ENCODE measurements around the gene WDR90. TPM values are rescaled to one million over a fixed set of nuclear protein-coding genes. Genes with fewer than 3 reads are reported as not detected.

WDR90 gene
- total RNA-seq, 2 experiments from 2014 or later = 87.3 to 89.6 TPM

DNA sequence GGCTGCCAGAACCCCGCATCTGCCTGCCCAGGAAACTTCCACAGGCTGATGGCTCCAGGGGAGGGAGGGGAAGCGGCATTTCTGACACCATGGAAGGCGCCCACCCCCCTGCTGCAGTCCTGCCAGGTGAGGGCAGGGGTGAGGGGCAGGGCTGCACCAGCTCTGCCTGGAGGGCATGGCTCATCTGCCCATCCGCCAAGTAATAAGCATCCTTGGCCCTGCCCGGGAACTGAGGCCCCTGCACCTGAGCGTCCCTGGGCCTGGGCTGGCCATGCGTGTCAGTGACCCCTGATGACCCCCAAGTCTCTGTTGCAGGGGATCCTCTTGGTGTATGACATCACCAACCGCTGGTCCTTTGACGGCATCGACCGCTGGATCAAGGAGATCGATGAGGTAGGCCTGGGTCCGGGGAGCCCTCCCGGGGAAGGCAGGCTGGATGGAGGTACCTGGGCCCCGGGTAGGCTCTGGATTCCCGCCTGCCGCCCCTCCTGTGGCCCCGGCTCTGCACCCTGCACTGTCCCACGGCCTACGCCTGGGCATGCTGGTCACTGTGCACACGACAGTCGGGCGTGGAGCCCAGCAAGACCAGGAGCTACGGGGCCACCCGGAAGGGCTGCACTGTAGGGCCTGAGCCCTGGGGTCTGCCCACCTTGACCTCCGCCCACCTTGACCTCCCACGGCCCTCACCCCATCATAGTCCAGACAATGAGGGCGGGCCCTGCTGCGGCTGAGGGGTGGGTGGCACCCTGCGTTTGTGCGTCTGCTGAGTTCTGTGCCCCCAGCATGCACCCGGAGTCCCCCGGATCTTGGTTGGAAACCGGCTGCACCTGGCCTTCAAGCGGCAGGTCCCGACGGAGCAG is 23.8 kb upstream of the WDR90 start:
- CTCF ChIA-PET = no interaction called here
- POLR2A ChIA-PET = no interaction called here

DNA sequence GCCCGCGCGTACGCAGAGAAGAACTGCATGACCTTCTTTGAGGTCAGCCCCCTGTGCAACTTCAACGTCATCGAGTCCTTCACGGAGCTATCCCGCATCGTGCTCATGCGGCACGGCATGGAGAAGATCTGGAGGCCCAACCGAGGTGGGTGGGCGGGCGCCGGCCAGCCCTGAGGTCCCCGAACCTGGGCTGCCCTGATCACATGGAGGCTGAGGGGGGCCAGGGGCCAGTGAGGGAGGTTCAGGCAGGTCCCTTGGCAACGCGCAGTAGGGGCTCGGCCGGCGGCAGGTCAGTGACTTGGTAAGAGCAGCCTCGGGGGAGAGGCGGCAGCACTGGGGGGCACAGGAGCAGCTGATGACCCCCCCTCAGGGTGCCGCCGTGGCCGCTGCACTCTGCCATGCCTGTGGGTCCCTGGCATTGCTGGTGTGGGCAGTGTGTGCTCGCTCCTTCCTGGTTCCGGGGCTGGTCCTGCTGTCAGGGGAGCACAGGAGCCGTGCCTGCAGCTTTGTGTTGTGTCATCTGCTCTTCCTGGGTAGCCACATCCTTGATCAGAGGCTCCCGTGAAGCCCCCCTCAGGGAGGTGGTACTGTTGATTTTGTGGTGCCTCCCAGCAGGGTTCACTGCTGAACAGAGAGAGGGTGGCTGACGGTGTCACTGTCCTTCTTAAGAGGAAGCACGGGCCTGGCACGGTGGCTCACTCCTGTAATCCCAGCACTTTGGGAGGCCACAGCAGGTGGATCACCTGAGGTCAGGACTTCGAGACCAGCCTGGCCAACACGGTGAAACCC is 23.0 kb upstream of the WDR90 start:
- CTCF ChIA-PET = no interaction called here
- POLR2A ChIA-PET = no interaction called here

DNA sequence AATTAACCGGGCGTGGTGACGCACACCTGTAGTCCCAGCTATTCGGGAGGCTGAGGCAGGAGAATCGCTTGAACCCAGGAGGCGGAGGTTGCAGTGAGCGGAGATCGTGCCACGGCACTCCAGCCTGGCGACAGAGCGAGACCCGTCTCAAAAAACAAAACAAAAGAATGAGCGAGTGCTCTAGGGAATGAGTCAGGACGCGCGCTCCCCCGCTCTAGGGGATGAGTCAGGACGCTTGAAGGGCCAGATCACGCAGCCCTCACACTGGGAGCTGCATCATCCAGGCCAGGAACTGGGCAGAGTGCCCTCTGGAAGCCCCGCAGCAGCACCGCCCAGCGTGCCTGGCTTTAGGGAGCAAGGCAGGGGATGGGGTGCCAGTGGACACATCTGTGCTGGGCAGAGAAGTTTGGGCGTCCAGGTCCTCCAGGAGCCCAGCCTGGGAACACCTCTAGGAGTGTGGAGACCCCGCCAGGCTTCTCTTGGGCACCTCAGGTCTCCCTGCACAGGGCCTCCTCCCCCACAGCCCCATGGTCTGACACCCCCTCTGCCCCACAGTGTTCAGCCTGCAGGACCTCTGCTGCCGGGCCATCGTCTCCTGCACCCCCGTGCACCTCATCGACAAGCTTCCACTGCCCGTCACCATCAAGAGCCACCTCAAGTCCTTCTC is 22.2 kb upstream of the WDR90 start:
- CTCF ChIA-PET = no interaction called here

DNA sequence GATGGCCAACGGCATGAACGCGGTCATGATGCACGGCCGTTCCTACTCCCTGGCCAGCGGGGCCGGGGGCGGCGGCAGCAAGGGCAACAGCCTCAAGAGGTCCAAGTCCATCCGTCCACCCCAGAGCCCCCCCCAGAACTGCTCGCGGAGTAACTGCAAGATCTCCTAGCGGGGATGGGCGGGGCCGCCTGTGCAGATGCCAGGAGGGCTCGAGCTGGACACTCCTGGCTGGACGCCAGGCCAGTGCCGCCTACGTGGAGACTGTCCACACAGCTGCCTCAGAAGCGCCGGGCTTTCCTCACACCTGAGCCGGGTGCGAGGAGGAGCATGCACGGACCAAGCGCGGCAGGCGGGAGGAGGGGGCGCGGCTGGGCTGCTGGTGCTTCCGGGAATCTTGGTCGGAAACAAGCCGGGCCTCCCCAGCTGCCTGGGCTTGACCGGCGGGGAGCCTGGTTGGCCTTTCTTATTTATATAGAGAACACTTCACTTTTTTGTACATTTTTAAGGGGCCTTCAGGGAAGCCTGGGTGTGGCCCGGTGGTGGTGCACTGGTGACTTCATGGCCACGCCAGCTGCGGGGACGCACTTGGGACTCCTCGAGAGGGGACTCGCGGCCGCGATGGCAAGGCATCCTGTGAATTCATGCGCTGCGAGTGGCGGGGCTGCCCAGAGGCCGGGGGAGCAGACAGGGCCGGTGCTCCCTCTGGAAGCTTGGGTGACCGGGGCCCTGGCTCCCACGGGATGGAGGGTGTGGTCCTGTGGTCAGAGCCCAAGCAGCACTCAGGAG is 21.5 kb upstream of the WDR90 start:
- ChIA-PET POLR2A (no interaction called here), CTCF (no interaction called here)

More for the DNA sequence above, 22.2 kb upstream of the WDR90 start:
- POLR2A ChIA-PET = no interaction called here

DNA sequence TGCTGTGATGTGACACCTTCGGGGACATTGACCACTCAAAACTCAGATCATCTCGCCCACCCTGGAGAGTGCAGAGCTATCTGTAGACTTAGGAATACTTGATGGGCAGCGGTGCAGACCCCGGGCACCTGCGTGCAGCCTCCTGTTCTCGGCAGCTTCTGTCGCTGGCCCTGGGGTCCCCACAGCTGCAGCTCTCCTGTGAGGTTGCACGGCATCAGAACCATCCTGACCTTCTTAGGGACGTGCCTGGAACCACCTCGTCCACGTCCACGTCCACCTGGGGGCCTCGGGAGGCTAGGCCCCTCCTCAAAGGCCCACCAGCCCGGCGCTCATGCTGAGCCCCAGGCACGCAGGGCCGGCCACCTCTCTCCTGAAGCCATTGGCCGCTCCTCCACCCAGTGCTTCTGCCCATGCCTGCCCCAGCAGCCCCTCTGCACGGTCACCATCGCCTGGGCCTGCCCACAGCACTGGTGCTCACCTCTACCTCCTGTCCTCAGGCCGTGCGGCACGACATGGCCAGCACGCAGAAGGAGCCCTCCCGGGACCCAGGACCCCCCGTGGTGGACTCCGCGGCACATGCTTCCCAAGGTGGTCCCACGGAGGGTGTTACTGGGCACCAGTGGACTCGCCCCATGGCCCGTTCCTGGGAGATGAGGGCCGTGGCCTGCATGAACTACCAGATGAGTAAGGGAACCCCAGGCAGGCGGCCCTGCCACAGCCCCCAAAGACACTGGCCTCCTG is 20.7 kb upstream of the WDR90 start:
- ChIA-PET POLR2A (no interaction called here), CTCF (no interaction called here)

DNA sequence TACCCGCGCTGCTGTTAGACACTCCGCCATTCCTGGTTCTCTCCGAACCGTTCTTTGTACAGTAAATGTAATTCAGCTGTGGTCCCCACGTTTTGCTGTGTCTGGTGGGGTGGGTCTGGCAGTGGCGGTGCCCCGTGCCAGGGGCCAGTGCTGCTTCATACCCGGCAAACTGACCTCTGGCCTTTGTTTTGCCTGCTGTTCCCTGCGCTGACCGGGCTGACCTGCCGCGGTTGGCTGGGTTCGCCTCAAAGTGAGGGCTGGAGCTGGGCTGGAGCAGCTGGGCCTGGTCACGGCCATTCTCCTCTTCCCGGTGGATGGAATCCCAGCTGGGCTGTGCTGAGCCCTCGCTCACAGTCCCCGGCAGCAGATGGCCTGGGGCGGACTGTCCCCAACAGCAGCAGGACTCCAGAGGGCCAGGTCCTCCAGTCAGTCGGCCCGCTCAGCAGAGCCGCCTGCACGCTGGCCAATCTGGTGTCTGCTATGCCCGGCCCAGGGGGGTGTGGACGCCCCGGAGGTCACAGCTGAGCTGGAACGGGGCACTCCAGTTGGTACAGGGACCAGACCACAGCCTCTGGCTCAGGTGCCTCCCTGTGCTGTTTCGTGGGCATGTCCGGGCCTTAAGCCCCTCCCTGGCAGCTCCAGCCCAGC is 19.9 kb upstream of the WDR90 start:
- ChIA-PET CTCF (no interaction called here), POLR2A (no interaction called here)

DNA sequence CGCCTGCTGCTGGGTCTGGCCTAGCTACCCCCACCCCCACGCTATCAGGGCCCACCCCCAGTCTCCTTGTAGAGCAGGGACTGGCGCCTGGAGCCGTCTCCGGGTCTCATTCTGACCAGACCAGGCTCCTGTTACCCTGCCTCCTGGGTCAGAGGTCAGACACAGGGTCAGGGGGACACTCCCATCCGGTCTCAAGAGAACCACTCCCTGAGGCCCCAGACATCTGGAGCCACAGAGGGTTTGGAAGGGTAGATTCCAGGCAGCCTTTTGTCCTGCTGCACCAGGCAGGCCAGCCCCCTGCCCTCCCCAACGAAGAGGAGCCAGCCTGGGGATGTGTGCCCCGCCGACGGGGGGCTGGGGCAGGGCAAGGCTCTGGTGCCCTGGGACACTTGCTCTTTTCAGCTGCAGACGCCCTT is 19.3 kb upstream of the WDR90 start:
- CTCF ChIA-PET = no interaction called here

DNA sequence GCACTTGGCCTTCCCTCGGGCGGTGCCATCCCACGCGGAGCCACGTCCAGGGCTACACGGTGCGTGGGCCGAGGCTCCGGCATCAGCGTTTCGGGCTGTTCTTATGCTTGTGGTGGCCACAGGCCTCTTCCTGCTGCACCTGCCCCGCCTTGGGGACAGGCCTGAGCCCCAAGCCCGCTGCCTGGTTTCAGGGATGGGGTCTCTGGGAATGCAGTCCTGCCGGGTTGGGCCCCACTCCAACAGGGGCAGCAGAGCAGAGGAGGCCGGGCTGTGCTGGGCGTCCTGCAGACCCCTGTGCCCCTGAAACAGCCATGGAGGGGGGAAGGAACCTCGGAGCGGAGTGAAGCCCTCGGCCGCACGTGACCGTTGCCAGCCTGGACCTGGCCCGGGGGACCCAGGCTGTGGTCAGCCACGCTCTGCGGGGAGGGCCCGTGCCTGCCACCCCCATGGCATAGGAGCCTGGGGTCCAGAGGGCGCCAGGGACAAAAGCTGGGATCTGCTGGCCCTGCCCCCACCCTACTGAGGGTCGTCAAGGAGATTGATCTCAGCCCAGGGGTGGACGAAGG is 18.8 kb upstream of the WDR90 start:
- ChIA-PET POLR2A (no interaction called here), CTCF (interaction anchor here (1.0 kb wide), 1 partner anchor 51 kb away, joined by 3 read pairs; no protein-coding TSS in a partner anchor)

More for the DNA sequence above, 19.3 kb upstream of the WDR90 start:
- POLR2A ChIA-PET = no interaction called here

DNA sequence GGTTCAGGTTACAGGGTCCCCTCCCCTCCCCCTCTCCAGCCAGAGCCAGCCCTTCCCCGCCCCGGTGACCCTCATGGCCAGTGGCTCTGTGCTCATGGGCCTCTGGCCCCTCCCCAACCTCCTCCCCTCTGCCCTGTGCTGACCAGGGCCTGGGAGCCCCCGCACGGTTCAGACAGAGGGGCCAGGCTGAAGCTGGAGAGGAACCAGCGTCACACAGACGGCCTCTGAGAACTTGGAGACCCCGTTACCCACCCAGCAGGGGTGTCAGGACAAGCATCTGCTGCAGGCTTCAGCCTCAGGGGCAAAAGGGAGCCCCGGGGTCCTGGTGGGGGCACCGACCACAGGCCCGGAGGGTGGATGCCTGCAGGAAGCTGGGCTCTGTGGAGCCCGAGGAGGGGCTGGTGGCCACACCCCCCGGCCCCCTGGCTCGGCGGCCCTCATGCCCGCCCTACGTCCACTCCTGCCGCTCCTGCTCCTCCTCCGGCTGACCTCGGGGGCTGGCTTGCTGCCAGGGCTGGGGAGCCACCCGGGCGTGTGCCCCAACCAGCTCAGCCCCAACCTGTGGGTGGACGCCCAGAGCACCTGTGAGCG is 18.3 kb upstream of the WDR90 start, which contains the start of gene WFIKKN1:
Gene WFIKKN1 (plus strand): TSS at position 171 of the 591 bp plus-strand sequence. CDS start 269 bp downstream, at position 440.
- POLR2A ChIA-PET = no interaction called here
- CTCF ChIA-PET = interaction anchor here (1.0 kb wide), 1 partner anchor 51 kb away, joined by 3 read pairs; no protein-coding TSS in a partner anchor

DNA sequence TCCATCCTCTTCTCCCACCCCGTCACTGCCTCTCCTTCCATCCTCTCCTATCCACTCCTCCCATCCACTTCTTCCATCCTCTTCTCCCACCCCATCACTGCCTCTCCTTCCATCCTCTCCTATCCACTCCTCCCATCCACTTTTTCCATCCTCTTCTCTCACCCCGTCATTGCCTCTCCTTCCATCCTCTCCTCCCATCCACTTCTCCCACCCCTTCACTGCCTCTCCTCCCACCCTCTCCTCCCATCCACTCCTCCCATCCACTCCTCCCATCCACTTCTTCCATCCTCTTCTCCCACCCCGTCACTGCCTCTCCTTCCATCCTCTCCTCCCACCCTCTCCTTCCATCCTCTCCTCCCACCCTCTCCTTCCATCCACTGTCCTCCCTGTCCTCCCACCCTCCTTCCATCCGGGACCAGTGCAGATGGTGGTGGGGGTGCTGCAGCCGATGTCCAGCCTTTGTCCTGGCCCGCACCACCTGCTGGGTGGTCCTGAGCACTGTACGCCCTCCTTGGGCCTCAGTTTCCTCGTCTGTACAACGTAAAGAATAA is 17.3 kb upstream of the WDR90 start:
- CTCF ChIA-PET = interaction anchor here (0.6 kb wide), 1 partner anchor 1836 kb away, joined by 4 read pairs; no protein-coding TSS in a partner anchor
- POLR2A ChIA-PET = no interaction called here

DNA sequence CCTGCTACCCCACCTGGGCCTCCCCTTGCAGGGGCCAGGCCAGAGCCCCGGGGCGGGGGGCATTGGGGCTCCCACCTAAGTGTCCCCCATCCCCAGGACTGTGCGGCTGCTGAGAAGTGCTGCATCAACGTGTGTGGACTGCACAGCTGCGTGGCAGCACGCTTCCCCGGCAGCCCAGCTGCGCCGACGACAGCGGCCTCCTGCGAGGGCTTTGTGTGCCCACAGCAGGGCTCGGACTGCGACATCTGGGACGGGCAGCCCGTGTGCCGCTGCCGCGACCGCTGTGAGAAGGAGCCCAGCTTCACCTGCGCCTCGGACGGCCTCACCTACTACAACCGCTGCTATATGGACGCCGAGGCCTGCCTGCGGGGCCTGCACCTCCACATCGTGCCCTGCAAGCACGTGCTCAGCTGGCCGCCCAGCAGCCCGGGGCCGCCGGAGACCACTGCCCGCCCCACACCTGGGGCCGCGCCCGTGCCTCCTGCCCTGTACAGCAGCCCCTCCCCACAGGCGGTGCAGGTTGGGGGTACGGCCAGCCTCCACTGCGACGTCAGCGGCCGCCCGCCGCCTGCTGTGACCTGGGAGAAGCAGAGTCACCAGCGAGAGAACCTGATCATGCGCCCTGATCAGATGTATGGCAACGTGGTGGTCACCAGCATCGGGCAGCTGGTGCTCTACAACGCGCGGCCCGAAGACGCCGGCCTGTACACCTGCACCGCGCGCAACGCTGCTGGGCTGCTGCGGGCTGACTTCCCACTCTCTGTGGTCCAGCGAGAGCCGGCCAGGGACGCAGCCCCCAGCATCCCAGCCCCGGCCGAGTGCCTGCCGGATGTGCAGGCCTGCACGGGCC is 16.5 kb upstream of the WDR90 start:
- POLR2A ChIA-PET = no interaction called here
- CTCF ChIA-PET = interaction anchor here (0.6 kb wide), 1 partner anchor 1836 kb away, joined by 4 read pairs; no protein-coding TSS in a partner anchor

DNA sequence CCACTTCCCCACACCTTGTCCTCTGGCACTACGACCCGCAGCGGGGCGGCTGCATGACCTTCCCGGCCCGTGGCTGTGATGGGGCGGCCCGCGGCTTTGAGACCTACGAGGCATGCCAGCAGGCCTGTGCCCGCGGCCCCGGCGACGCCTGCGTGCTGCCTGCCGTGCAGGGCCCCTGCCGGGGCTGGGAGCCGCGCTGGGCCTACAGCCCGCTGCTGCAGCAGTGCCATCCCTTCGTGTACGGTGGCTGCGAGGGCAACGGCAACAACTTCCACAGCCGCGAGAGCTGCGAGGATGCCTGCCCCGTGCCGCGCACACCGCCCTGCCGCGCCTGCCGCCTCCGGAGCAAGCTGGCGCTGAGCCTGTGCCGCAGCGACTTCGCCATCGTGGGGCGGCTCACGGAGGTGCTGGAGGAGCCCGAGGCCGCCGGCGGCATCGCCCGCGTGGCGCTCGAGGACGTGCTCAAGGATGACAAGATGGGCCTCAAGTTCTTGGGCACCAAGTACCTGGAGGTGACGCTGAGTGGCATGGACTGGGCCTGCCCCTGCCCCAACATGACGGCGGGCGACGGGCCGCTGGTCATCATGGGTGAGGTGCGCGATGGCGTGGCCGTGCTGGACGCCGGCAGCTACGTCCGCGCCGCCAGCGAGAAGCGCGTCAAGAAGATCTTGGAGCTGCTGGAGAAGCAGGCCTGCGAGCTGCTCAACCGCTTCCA is 15.7 kb upstream of the WDR90 start:
- POLR2A ChIA-PET = interaction anchor here (1.0 kb wide), 1 partner anchor 95 kb away, joined by 3 read pairs; no protein-coding TSS in a partner anchor
- CTCF ChIA-PET = interaction anchor here (0.8 kb wide), 1 partner anchor 52 kb away, joined by 3 read pairs; no protein-coding TSS in a partner anchor

DNA sequence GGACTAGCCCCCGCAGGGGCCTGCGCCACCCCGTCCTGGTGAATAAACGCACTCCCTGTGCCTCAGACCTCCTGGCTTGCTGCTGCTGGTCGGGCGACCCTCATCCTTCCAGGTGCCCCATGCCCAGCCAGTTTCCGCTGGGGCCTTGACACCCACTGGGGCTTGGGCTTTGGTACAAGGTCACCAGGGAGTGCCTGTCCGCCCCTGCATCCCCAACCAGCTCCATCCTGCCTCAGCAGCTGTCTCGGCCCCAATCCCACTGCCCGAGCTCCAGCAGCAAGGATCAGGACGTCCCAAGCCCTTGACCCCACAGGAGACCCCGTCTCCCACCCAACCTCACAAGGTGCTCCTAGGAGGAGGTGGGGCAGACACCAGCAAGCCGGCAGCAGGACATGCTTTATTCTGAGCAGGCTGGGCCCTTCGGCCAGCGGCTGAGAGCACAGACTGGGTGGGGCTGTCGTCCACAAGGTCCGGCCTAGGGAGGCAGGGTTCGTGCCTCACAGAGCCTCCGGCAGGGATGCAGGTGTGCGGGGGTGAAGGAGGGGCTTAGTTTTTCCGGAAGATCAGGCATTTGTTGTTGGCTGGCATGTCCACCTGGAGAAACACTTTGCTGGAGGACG is 15.0 kb upstream of the WDR90 start:
- ChIA-PET CTCF (interaction anchor here (0.8 kb wide), 1 partner anchor 53 kb away, joined by 3 read pairs; no protein-coding TSS in a partner anchor), POLR2A (interaction anchor here (1.0 kb wide), 1 partner anchor 94 kb away, joined by 3 read pairs; no protein-coding TSS in a partner anchor)

DNA sequence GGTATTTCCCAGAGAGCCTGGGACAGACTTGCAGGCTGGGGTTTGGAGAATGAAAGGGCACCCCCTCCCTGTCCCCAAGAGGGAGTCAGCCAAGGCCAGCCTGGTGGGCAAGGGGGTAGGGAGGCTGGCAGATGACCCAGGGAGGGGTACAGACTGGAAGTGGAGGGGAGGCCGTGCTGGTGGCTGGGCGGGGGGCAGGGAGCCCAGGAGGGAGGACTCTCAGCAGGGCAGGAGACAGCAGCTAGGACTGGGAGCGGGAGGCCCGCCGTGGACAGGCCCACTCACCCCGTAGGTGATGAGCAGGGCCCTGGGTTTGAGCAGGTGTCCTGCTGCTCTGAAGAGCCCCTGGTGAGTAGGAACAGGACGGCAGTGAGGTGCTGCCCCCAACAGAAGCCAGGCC is 14.2 kb upstream of the WDR90 start:
- ChIA-PET CTCF (no interaction called here), POLR2A (no interaction called here)
